ENCODE results near the gene RAPGEF2. TPM values are rescaled to one million over a fixed set of nuclear protein-coding genes. Genes with fewer than 3 reads are reported as not detected.
"Not testable (repeated sequence)": the region's sequence is repeated elsewhere in the genome, so short reads cannot be mapped to it uniquely, and the experiment has no call there.

Gene RAPGEF2
- total and polyA plus RNA-seq, 3 donors from 2014 or later, result 18.1 to 51.4 (median 38.9) TPM

DNA sequence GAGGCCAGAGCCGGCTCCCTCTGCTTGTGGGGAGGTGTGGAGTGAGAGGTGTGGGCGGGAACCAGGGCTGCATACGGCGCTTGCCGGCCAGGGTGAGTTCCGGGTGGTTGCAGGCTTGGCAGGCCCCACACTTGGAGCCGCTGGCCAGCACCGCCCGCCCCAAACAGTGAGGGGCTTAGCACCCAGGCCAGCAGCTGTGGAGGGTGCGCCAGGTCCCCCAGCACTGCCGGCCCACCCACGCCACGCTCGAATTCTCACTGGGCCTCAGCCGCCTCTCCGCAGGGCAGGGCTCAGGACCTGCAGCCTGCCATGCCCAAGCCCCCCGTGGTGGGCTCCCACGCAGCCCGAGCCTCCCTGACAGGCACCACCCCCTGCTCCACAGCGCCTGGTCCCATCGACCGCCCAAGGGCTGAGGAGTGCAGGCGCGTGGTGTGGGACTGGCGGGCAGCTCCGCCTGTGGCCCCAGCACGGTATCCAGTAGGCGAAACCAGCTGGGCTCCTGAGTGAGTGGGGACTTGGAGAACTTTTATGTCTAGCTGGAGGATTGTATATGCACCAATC, 275.3 kb downstream of the RAPGEF2 start:
- Histone ChIP-seq H3K36me3 (ENCODE audit: low read depth, missing control alignments) (no peaks in the 10 kb centered on the region), H3K9me3 (no peaks in the 10 kb centered on the region), H3K27ac (no peak overlapping the region), H3K27me3 (no peaks in the 10 kb centered on the region), H3K4me1 (no peaks in the 10 kb centered on the region), H3K4me3 (no peak overlapping the region)
- WGBS, 2 donors, result 67 to 96% methylated on average over 2 to 28 of the region's 28 CpGs
- DNase-seq, result no peak
- TF ChIP-seq, protein P1, sequence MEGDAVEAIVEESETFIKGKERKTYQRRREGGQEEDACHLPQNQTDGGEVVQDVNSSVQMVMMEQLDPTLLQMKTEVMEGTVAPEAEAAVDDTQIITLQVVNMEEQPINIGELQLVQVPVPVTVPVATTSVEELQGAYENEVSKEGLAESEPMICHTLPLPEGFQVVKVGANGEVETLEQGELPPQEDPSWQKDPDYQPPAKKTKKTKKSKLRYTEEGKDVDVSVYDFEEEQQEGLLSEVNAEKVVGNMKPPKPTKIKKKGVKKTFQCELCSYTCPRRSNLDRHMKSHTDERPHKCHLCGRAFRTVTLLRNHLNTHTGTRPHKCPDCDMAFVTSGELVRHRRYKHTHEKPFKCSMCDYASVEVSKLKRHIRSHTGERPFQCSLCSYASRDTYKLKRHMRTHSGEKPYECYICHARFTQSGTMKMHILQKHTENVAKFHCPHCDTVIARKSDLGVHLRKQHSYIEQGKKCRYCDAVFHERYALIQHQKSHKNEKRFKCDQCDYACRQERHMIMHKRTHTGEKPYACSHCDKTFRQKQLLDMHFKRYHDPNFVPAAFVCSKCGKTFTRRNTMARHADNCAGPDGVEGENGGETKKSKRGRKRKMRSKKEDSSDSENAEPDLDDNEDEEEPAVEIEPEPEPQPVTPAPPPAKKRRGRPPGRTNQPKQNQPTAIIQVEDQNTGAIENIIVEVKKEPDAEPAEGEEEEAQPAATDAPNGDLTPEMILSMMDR (IDR thresholded peaks at IDR 0.05), result no peak
- no peak for TF ChIP-seq POLR2A (IDR thresholded peaks at IDR 0.05)
- intact Hi-C loops (cut with DNase I; ENCODE audit: low total_unique reads), result no loop called here

DNA sequence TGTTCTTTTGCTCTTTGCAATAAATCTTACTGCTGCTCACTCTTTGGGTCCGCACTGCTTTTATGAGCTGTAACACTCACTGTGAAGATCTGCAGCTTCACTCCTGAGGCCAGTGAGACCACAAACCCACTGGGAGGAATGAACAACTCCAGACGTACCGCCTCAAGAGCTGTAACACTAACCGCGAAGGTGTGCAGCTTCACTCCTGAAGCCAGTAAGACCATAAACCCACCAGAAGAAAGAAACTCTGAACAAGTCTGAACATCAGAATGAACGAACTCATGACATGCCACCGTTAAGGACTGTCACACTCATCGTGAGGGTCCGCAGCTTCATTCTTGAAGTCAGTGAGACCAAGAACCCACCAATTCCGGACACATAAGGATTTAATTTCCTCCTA, 276.2 kb downstream of the RAPGEF2 start:
- H3K27me3 ChIP-seq; H3K27ac ChIP-seq; H3K4me1 ChIP-seq; DNase-seq; H3K4me3 ChIP-seq; H3K36me3 ChIP-seq (ENCODE audit: low read depth, missing control alignments); H3K9me3 ChIP-seq; intact Hi-C loops (cut with DNase I; ENCODE audit: low total_unique reads): not testable (repeated sequence)
- WGBS, 2 donors, result 86 to 90% methylated on average over 6 to 10 of the region's 10 CpGs

DNA sequence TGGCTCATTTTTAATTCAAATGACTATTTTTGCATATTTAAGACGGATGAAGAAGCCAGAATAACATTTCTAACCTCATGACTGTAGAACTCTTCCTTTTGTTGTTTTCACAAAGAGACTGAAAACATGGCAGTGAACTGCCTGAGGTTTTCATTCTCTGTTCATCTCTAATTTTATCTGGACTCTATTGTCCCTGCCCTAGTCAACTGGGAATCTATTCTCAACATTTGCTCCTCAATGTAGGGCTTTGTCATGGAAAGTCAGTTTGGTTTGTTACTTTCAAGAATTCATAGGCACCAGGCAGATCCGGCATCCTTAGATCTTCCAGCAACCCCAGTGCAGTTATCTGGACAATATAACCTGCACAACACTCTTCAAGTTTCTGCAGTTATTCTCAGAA, 277.0 kb downstream of the RAPGEF2 start:
- TF ChIP-seq, protein P1 (IDR thresholded peaks at IDR 0.05), result no peak
- no peak for TF ChIP-seq POLR2A (IDR thresholded peaks at IDR 0.05)
- WGBS, 2 donors, result 91 to 94% methylated on average over 2 of the region's 2 CpGs
- intact Hi-C loops (cut with DNase I; ENCODE audit: low total_unique reads), result no loop called here

DNA sequence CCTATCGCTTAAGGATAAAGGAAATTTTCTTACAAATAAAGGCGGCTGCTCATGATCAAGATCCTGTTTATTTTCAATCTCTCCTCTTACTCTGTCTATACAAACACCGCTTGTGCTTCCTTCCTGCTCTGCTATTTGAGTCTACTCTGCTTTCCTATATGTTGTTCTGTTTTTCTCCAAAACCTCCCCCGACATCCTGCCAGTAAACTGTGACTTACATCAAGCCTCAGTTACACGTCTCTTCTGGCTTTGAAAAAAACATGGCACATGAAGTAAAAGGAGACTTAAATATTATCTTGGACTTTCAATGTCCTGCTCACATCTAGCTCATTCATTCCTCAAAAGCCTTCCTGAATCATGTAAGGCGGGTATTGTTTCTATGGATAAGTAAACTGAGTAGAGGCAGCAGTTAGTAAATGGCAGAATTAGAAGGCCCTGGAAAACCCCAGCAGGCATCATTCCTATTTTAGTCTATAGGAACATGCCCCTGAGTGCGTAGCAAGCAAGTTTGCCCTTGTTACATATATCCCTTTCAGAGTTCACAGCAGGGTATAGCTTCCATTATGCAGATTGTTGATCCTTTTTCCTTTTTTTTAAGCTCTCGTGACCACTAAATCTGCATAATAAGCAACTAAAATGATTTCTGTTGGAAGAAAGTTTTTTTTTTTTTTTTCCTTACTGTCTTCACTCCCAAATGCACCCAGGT, 280.1 kb downstream of the RAPGEF2 start:
- Histone ChIP-seq H3K4me3 (no peak overlapping the region), H3K9me3 (no peaks in the 10 kb centered on the region), H3K27ac (no peak overlapping the region), H3K27me3 (no peaks in the 10 kb centered on the region), H3K36me3 (ENCODE audit: low read depth, missing control alignments) (no peaks in the 10 kb centered on the region), H3K4me1 (no peaks in the 10 kb centered on the region)
- DNase-seq, result no peak
- intact Hi-C loops (cut with DNase I; ENCODE audit: low total_unique reads), result no loop called here
- TF ChIP-seq POLR2A (IDR thresholded peaks at IDR 0.05), result no peak
- TF ChIP-seq, protein P1 (IDR thresholded peaks at IDR 0.05), result no peak
- WGBS, 2 donors, result 75 to 76% methylated on average over 8 of the region's 8 CpGs

More for the DNA sequence above, 277.0 kb downstream of the RAPGEF2 start:
- Histone ChIP-seq H3K27me3 (no peaks in the 10 kb centered on the region), H3K4me3 (no peak overlapping the region), H3K4me1 (no peaks in the 10 kb centered on the region), H3K36me3 (ENCODE audit: low read depth, missing control alignments) (no peaks in the 10 kb centered on the region), H3K27ac (no peak overlapping the region), H3K9me3 (no peaks in the 10 kb centered on the region)
- DNase-seq, result no peak

DNA sequence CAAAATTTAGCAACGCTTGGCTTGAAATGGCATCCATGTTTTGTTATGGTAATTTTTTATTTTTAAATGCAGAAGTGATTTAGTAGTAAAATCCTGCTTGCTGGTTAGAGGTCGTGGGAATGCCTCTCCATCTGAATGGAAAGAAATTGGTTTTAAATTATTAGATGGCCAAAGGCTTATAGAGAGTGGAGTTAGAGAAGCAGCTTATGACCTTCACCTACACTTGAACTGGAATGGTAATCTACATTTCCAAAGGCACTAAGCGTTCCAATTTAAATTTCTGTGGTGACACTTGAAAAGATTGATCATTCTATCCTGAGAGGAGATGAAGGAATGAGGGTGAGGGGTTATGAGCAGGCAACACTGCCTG, 280.7 kb downstream of the RAPGEF2 start:
- 66 to 77% methylated on average over 3 of the region's 3 CpGs for WGBS, 2 donors
- Histone ChIP-seq H3K4me1 (no peaks in the 10 kb centered on the region), H3K9me3 (no peaks in the 10 kb centered on the region), H3K27me3 (no peaks in the 10 kb centered on the region), H3K36me3 (ENCODE audit: low read depth, missing control alignments) (no peaks in the 10 kb centered on the region), H3K27ac (no peak overlapping the region), H3K4me3 (no peak overlapping the region)
- intact Hi-C loops (cut with DNase I; ENCODE audit: low total_unique reads), result no loop called here
- TF ChIP-seq, protein P1 (IDR thresholded peaks at IDR 0.05), result no peak
- no peak for TF ChIP-seq POLR2A (IDR thresholded peaks at IDR 0.05)
- DNase-seq, result no peak

Data from testis (tissue), 3 donors.